ENCODE results near the gene VN1R5. TPM values are rescaled to one million over a fixed set of nuclear protein-coding genes. Genes with fewer than 3 reads are reported as not detected.

The VN1R5 gene
- total RNA-seq, 1 donor from 2014 or later, result not detected

Small RNA genes within 50 kb of the gene (small RNA-seq; reads per million reads assigned to genes)
- not detected for gene RF00019

Other genes starting within 250 kb of the VN1R5 start
- 0.49 TPM for gene ZNF695, start 248.0 kb upstream of the VN1R5 start, total RNA-seq
- gene ZNF670, start 177.3 kb upstream of the VN1R5 start, total RNA-seq, result 2.7 TPM
- 5.4 TPM for gene ZNF669, start 151.7 kb upstream of the VN1R5 start, total RNA-seq
- 39.3 TPM for gene ZNF124, start 84.1 kb upstream of the VN1R5 start, total RNA-seq
- gene ZNF496, start 75.8 kb downstream of the VN1R5 start, total RNA-seq, result 39.0 TPM
- gene NLRP3, start 160.1 kb downstream of the VN1R5 start, total RNA-seq, result 1.7 TPM
- not detected for gene OR2B11, start 202.0 kb downstream of the VN1R5 start, total RNA-seq